ENCODE results near the gene PDZRN4. TPM values are rescaled to one million over a fixed set of nuclear protein-coding genes. Genes with fewer than 3 reads are reported as not detected.

Gene PDZRN4
- total and polyA plus RNA-seq, 8 donors, result 0.11 to 0.76 (median 0.34) TPM

DNA sequence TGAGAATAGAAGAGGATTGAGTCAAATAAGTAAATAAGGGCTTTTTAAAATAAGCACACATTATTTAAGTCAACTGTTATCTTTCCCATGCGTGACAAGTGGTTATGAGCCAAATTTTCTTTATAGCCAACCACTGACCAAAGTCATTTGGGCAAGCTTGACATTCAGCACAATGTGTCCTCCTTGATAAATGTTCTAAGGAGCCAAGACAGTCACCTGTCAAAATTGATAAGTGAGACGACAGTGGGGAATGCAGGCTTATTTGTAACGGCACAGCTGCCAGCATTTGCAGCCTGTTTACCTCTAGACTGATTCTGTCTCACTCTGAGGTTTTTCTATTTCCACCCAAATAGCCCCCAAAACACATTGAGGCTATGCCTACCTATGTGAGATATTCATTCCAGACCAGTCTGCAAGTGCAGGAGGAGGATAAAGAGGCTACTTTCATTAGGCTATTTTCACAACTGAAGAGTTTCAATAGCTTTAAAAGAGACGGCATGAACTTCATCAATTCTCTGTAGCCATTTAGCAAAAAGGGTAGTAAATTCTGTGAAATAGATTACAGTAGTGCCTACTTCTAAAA is 339.5 kb downstream of the PDZRN4 start:
- Histone ChIP-seq H3K4me1 (no peaks in the 10 kb centered on the region), H3K4me3 (no peak overlapping the region), H3K36me3 (no peaks in the 10 kb centered on the region), H3K9me3 (no peaks in the 10 kb centered on the region), H3K27me3 (no peaks in the 10 kb centered on the region), H3K27ac (no peak overlapping the region)
- TF ChIP-seq, protein P1, sequence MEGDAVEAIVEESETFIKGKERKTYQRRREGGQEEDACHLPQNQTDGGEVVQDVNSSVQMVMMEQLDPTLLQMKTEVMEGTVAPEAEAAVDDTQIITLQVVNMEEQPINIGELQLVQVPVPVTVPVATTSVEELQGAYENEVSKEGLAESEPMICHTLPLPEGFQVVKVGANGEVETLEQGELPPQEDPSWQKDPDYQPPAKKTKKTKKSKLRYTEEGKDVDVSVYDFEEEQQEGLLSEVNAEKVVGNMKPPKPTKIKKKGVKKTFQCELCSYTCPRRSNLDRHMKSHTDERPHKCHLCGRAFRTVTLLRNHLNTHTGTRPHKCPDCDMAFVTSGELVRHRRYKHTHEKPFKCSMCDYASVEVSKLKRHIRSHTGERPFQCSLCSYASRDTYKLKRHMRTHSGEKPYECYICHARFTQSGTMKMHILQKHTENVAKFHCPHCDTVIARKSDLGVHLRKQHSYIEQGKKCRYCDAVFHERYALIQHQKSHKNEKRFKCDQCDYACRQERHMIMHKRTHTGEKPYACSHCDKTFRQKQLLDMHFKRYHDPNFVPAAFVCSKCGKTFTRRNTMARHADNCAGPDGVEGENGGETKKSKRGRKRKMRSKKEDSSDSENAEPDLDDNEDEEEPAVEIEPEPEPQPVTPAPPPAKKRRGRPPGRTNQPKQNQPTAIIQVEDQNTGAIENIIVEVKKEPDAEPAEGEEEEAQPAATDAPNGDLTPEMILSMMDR (IDR thresholded peaks at IDR 0.05), result no peak
- ATAC-seq (no peak), DNase-seq (no peak)
- intact Hi-C loops (cut with DNase I), result no loop called here

GRCh38 chr12:41528874-41529273 is 340.8 kb downstream of the PDZRN4 start:
- H3K9me3 ChIP-seq, result no peaks in the 10 kb centered on the region
- DNase-seq, result no peak
- no peaks in the 10 kb centered on the region for H3K4me1 ChIP-seq
- intact Hi-C loops (cut with DNase I), result no loop called here
- H3K4me3 ChIP-seq, result no peak overlapping the region
- no peak for ATAC-seq
- TF ChIP-seq, protein P1 (IDR thresholded peaks at IDR 0.05), result no peak
- H3K27ac ChIP-seq, result no peak overlapping the region
- no peaks in the 10 kb centered on the region for H3K36me3 ChIP-seq
- no peaks in the 10 kb centered on the region for H3K27me3 ChIP-seq

- H3K4me1 ChIP-seq, result no peaks in the 10 kb centered on the region
- ATAC-seq (no peak), DNase-seq (no peak)
- no peak overlapping the region for H3K4me3 ChIP-seq
- H3K9me3 ChIP-seq, result no peaks in the 10 kb centered on the region
- no peak overlapping the region for H3K27ac ChIP-seq
- intact Hi-C loops (cut with DNase I), result no loop called here
- no peaks in the 10 kb centered on the region for H3K36me3 ChIP-seq
- H3K27me3 ChIP-seq, result no peaks in the 10 kb centered on the region
- TF ChIP-seq, protein P1 (IDR thresholded peaks at IDR 0.05), result no peak
These were observed 342.3 kb downstream of the PDZRN4 start for GRCh38 chr12:41530441-41530840.

DNA sequence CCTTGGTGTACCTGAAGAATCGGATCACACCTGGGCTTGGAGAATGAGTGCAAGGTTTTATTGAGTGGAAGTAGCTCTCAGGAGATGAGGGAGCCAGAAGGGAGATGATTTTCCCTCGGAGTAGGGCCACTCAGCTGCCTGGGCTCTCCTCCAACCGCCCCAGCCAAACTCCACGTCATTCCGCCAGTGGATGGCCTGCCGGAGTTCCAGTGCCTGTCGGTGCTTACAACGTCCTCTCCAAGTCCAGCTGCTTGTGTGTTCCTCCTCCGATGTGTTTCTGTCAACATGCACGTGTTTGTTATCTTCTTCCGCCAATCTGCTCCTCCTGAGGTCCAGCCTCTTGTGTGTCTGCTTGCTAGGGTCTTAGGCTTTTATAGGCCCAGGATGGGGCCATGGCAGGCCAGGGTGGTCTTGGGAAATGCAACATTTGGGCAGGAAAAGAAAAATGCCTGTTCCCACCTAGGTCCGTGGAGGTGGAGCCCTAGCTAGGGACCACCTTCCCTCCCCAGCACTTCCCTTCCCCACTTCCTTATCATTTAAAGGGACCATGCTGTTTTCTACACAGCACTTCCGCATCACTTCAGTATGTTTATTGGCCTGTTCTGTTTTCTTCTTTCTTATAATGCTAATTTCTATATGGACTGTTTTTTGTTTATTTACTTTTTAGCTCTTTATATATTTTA is 343.2 kb downstream of the PDZRN4 start:
- no peaks in the 10 kb centered on the region for H3K9me3 ChIP-seq
- H3K27me3 ChIP-seq, result no peaks in the 10 kb centered on the region
- ATAC-seq (no peak), DNase-seq (peak in 2 of 4 donors; percentile 30 to 67)
- TF ChIP-seq, protein P1 (IDR thresholded peaks at IDR 0.05), result no peak
- H3K4me3 ChIP-seq, result no peak overlapping the region
- no peaks in the 10 kb centered on the region for H3K36me3 ChIP-seq
- no peak overlapping the region for H3K27ac ChIP-seq
- no peaks in the 10 kb centered on the region for H3K4me1 ChIP-seq
- intact Hi-C loops (cut with DNase I), result no loop called here

- ATAC-seq (no peak), DNase-seq (no peak)
- H3K4me1 ChIP-seq, result no peaks in the 10 kb centered on the region
- TF ChIP-seq, protein P1 (IDR thresholded peaks at IDR 0.05), result no peak
- no peaks in the 10 kb centered on the region for H3K9me3 ChIP-seq
- no peaks in the 10 kb centered on the region for H3K27me3 ChIP-seq
- no peaks in the 10 kb centered on the region for H3K36me3 ChIP-seq
- intact Hi-C loops (cut with DNase I), result no loop called here
- H3K4me3 ChIP-seq, result no peak overlapping the region
- H3K27ac ChIP-seq, result no peak overlapping the region
These were observed 344.0 kb downstream of the PDZRN4 start for GRCh38 chr12:41532072-41532471.

Data from left lung (tissue), 10 donors.